ENCODE measurements around the gene TMCC1.

GRCh38 chr3:129632977-129633376, 260.5 kb downstream of the TMCC1 start:
- TF ChIP-seq CTCF (IDR thresholded peaks at IDR 0.05) (no peak), POLR2A (IDR thresholded peaks at IDR 0.05) (no peak)
